ENCODE data around the gene MATK. TPM values are rescaled to one million over a fixed set of nuclear protein-coding genes. Genes with fewer than 3 reads are reported as not detected.

Gene MATK
- total and polyA plus RNA-seq, 2 donors (not counting 1 experiment from before 2014, with no cell fraction given): 1.3 to 8.2 TPM

DNA sequence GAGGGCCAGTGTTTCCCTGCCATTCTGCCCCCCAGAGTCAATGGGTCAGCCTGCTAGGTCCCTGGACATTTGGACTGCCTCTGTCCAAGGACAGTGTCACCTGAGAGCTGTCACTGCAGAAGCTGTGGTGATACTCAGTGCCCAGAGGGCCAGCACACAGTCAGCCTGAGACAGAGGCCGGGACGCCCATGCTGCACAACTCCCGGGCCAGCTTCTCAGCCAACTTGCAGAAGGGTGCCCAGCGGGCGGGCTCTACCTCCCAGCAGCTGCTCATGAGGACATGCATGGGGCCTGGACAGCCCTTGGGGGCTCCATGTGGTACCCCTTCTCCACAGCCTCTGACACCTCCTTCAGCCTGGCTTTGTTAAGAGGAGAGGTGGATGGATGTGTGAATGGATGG lies 10.3 kb downstream of the MATK start:
- Mint-ChIP-seq H3K4me1 (no peaks in the 10 kb centered on the region), H3K9me3 (ENCODE audit: insufficient read depth) (peaks cover under 1% of the 10 kb centered on the region), H3K27ac (no peak overlapping the region), H3K4me3 (no peak overlapping the region), H3K27me3 (no peaks in the 10 kb centered on the region)
- DNase-seq: no peak
- H3K4me1 ChIP-seq (ENCODE audit: control insufficient read depth in 2 of 2, insufficient read depth in 2 of 2, low read length in 2 of 2): no peaks in the 10 kb centered on the region
- ChIA-PET CTCF (no interaction called here), POLR2A (no interaction called here)
- ATAC-seq (ENCODE audit: low read depth): no peak
- H3K36me3 ChIP-seq (replicated peaks in 1 of 2; ENCODE audit: control extremely low read depth in 1 of 2, control insufficient read depth in 1 of 2, extremely low read depth in 1 of 2, insufficient read depth in 2 of 2, low read length in 1 of 2): no peaks in the 10 kb centered on the region
- intact Hi-C loops (cut with micrococcal nuclease): no loop called here
- H3K4me3 ChIP-seq (ENCODE audit: control extremely low read depth in 1 of 5, extremely low read depth in 1 of 5, insufficient read depth in 1 of 5, low read depth in 2 of 5, low read length in 4 of 5): no peak overlapping the region
- no peaks in the 10 kb centered on the region for H3K79me2 ChIP-seq (ENCODE audit: control insufficient read depth, insufficient read depth, low read length)
- H2AFZ ChIP-seq (ENCODE audit: insufficient read depth, low read depth, low read length, poor library complexity, severe bottlenecking): no peak overlapping the region
- H3K4me2 ChIP-seq (replicated peaks; ENCODE audit: low read depth, low read length, poor library complexity, severe bottlenecking): no peak overlapping the region
- H4K20me1 ChIP-seq (ENCODE audit: control insufficient read depth, insufficient read depth, low read length, poor library complexity, severe bottlenecking): no peaks in the 10 kb centered on the region
- no peak overlapping the region for H3K9ac ChIP-seq (ENCODE audit: low read length)
- no peaks in the 10 kb centered on the region for H3K27me3 ChIP-seq (replicated peaks in 1 of 4; ENCODE audit: control extremely low read depth in 1 of 4, control insufficient read depth in 3 of 4, insufficient read depth in 4 of 4, low read length in 3 of 4)
- TF ChIP-seq CTCF (IDR thresholded peaks at IDR 0.05) (no peak), EZH2 (IDR thresholded peaks at IDR 0.05; ENCODE audit: borderline replicate concordance, insufficient read depth, low read depth, low read length, poor library complexity, severe bottlenecking) (no peak)
- peaks cover 0 to 8% (median 2%) of the 10 kb centered on the region in 3 donors for H3K9me3 ChIP-seq (ENCODE audit: control extremely low read depth in 1 of 3, control insufficient read depth in 2 of 3, insufficient read depth in 1 of 3, low read length in 2 of 3)
- 95% methylated on average over 5 of the region's 5 CpGs for WGBS (ENCODE audit: insufficient coverage)
- no peak overlapping the region for H3K27ac ChIP-seq (ENCODE audit: low read length in 2 of 2)

GRCh38 chr19:3775374-3775711 lies 10.8 kb downstream of the MATK start:
- no peaks in the 10 kb centered on the region for H3K27me3 Mint-ChIP-seq
- no peak overlapping the region for H3K4me2 ChIP-seq (replicated peaks; ENCODE audit: low read depth, low read length, poor library complexity, severe bottlenecking)
- no peaks in the 10 kb centered on the region for H3K9me3 Mint-ChIP-seq (ENCODE audit: insufficient read depth)
- H3K27ac ChIP-seq (ENCODE audit: low read length in 2 of 2): no peak overlapping the region
- H3K79me2 ChIP-seq (ENCODE audit: control insufficient read depth, insufficient read depth, low read length): no peaks in the 10 kb centered on the region
- H2AFZ ChIP-seq (ENCODE audit: insufficient read depth, low read depth, low read length, poor library complexity, severe bottlenecking): no peak overlapping the region
- no peak overlapping the region for H3K27ac Mint-ChIP-seq
- intact Hi-C loops (cut with micrococcal nuclease): no loop called here
- no peak overlapping the region for H3K4me3 ChIP-seq (ENCODE audit: control extremely low read depth in 1 of 5, extremely low read depth in 1 of 5, insufficient read depth in 1 of 5, low read depth in 2 of 5, low read length in 4 of 5)
- TF ChIP-seq EZH2 (IDR thresholded peaks at IDR 0.05; ENCODE audit: borderline replicate concordance, insufficient read depth, low read depth, low read length, poor library complexity, severe bottlenecking) (no peak), CTCF (IDR thresholded peaks at IDR 0.05) (no peak)
- H3K36me3 ChIP-seq (replicated peaks in 1 of 2; ENCODE audit: control extremely low read depth in 1 of 2, control insufficient read depth in 1 of 2, extremely low read depth in 1 of 2, insufficient read depth in 2 of 2, low read length in 1 of 2): no peaks in the 10 kb centered on the region
- ChIA-PET POLR2A (no interaction called here), CTCF (interaction anchor here (0.9 kb wide), 1 partner anchor 13 kb away, joined by 3 read pairs; no protein-coding TSS in a partner anchor)
- no peak for DNase-seq
- no peak overlapping the region for H3K4me3 Mint-ChIP-seq
- 84% methylated on average over 2 of the region's 2 CpGs for whole genome bisulfite sequencing (ENCODE audit: insufficient coverage)
- no peaks in the 10 kb centered on the region for H4K20me1 ChIP-seq (ENCODE audit: control insufficient read depth, insufficient read depth, low read length, poor library complexity, severe bottlenecking)
- H3K4me1 Mint-ChIP-seq: no peaks in the 10 kb centered on the region
- no peak for ATAC-seq (ENCODE audit: low read depth)
- no peak overlapping the region for H3K9ac ChIP-seq (ENCODE audit: low read length)
- peaks cover 0 to 4% (median 0%) of the 10 kb centered on the region in 3 donors for H3K9me3 ChIP-seq (ENCODE audit: control extremely low read depth in 1 of 3, control insufficient read depth in 2 of 3, insufficient read depth in 1 of 3, low read length in 2 of 3)
- H3K4me1 ChIP-seq (ENCODE audit: control insufficient read depth in 2 of 2, insufficient read depth in 2 of 2, low read length in 2 of 2): no peaks in the 10 kb centered on the region
- H3K27me3 ChIP-seq (replicated peaks in 1 of 4; ENCODE audit: control extremely low read depth in 1 of 4, control insufficient read depth in 3 of 4, insufficient read depth in 4 of 4, low read length in 3 of 4): no peaks in the 10 kb centered on the region

Measured in B cell (primary cell).